Measurements from ENCODE around the gene HMGCL. TPM values are rescaled to one million over a fixed set of nuclear protein-coding genes. Genes with fewer than 3 reads are reported as not detected.

Gene HMGCL
- total and polyA plus RNA-seq, 4 donors, result 22.4 to 36.8 (median 33.1) TPM

GRCh38 chr1:23793861-23794731 lies 31.1 kb downstream of the HMGCL start:
- DNase-seq, result no peak
- Histone ChIP-seq H3K27me3 (ENCODE audit: control insufficient read depth in 1 of 2, insufficient read depth in 2 of 2, low read length in 1 of 2) (no peaks in the 10 kb centered on the region), H3K9me3 (ENCODE audit: control insufficient read depth, low read length) (no peaks in the 10 kb centered on the region), H3K27ac (ENCODE audit: low read depth in 1 of 2, low read length in 2 of 2) (no peak overlapping the region), H3K4me3 (ENCODE audit: low read length in 2 of 2) (no peak overlapping the region), H3K4me1 (ENCODE audit: control insufficient read depth in 1 of 2, insufficient read depth in 2 of 2, low read length in 2 of 2) (no peaks in the 10 kb centered on the region), H3K36me3 (ENCODE audit: control insufficient read depth in 1 of 2, insufficient read depth in 2 of 2, low read length in 1 of 2) (no peaks in the 10 kb centered on the region)
- ATAC-seq (ENCODE audit: low FRiP score), result no peak
- intact Hi-C loops (cut with DNase I), result no loop called here
- 65 to 73% methylated on average over 20 to 21 of the region's 21 CpGs for WGBS, 2 donors

- no peak for DNase-seq
- Histone ChIP-seq H3K27ac (ENCODE audit: low read depth in 1 of 2, low read length in 2 of 2) (no peak overlapping the region), H3K36me3 (ENCODE audit: control insufficient read depth in 1 of 2, insufficient read depth in 2 of 2, low read length in 1 of 2) (no peaks in the 10 kb centered on the region)
These were observed 32.0 kb downstream of the HMGCL start for GRCh38 chr1:23793018-23793781.

GRCh38 chr1:23792151-23792945 lies 32.9 kb downstream of the HMGCL start:
- ATAC-seq (ENCODE audit: low FRiP score) (no peak), DNase-seq (no peak)
- H3K27ac ChIP-seq (ENCODE audit: low read depth in 1 of 2, low read length in 2 of 2), result no peak overlapping the region
- peaks cover 0 to 3% of the 10 kb centered on the region in 2 donors for H3K36me3 ChIP-seq (ENCODE audit: control insufficient read depth in 1 of 2, insufficient read depth in 2 of 2, low read length in 1 of 2)
- no peaks in the 10 kb centered on the region for H3K4me1 ChIP-seq (ENCODE audit: control insufficient read depth in 1 of 2, insufficient read depth in 2 of 2, low read length in 2 of 2)
- WGBS, 2 donors, result 59 to 61% methylated on average over 19 of the region's 19 CpGs
- no peaks in the 10 kb centered on the region for H3K9me3 ChIP-seq (ENCODE audit: control insufficient read depth, low read length)
- no peak overlapping the region for H3K4me3 ChIP-seq (ENCODE audit: low read length in 2 of 2)
- intact Hi-C loops (cut with DNase I), result no loop called here
- no peaks in the 10 kb centered on the region for H3K27me3 ChIP-seq (ENCODE audit: control insufficient read depth in 1 of 2, insufficient read depth in 2 of 2, low read length in 1 of 2)

More at GRCh38 chr1:23793018-23793781, 32.0 kb downstream of the HMGCL start:
- H3K9me3 ChIP-seq (ENCODE audit: control insufficient read depth, low read length), result no peaks in the 10 kb centered on the region
- no peak overlapping the region for H3K4me3 ChIP-seq (ENCODE audit: low read length in 2 of 2)
- no peak for ATAC-seq (ENCODE audit: low FRiP score)
- no peaks in the 10 kb centered on the region for H3K4me1 ChIP-seq (ENCODE audit: control insufficient read depth in 1 of 2, insufficient read depth in 2 of 2, low read length in 2 of 2)
- WGBS, 2 donors, result 56 to 58% methylated on average over 16 of the region's 16 CpGs
- intact Hi-C loops (cut with DNase I), result no loop called here
- H3K27me3 ChIP-seq (ENCODE audit: control insufficient read depth in 1 of 2, insufficient read depth in 2 of 2, low read length in 1 of 2), result no peaks in the 10 kb centered on the region

- ATAC-seq (ENCODE audit: low FRiP score), result no peak
These were observed 33.6 kb downstream of the HMGCL start for GRCh38 chr1:23791516-23792047.

GRCh38 chr1:23790696-23791515 lies 34.3 kb downstream of the HMGCL start, which contains the start of gene LYPLA2:
TSS of gene LYPLA2 (plus strand) at chr1:23791145. CDS start at chr1:23792683, 1,538 bp downstream.
- 1% methylated on average over 47 of the region's 47 CpGs for WGBS, 2 donors
- Histone ChIP-seq H3K4me3 (ENCODE audit: low read length in 2 of 2) (peak within 1 kb of the TSS; percentile 46 to 57), H3K27ac (ENCODE audit: low read depth in 1 of 2, low read length in 2 of 2) (peak within 1 kb of the TSS in 1 of 2 donors; percentile 8), H3K9me3 (ENCODE audit: control insufficient read depth, low read length) (no peaks in the 10 kb centered on the region), H3K36me3 (ENCODE audit: control insufficient read depth in 1 of 2, insufficient read depth in 2 of 2, low read length in 1 of 2) (peaks cover 4 to 6% of the 10 kb centered on the region in 2 donors), H3K4me1 (ENCODE audit: control insufficient read depth in 1 of 2, insufficient read depth in 2 of 2, low read length in 2 of 2) (no peaks in the 10 kb centered on the region), H3K27me3 (ENCODE audit: control insufficient read depth in 1 of 2, insufficient read depth in 2 of 2, low read length in 1 of 2) (no peaks in the 10 kb centered on the region)
- intact Hi-C loops (cut with DNase I), result no loop called here
- DNase-seq, result peak; percentile 96 to 99
- ATAC-seq (ENCODE audit: low FRiP score), result peak; percentile 91

More at GRCh38 chr1:23791516-23792047, 33.6 kb downstream of the HMGCL start:
- intact Hi-C loops (cut with DNase I), result no loop called here
- WGBS, 2 donors, result 0% methylated on average over 15 of the region's 15 CpGs
- Histone ChIP-seq H3K27me3 (ENCODE audit: control insufficient read depth in 1 of 2, insufficient read depth in 2 of 2, low read length in 1 of 2) (no peaks in the 10 kb centered on the region), H3K4me1 (ENCODE audit: control insufficient read depth in 1 of 2, insufficient read depth in 2 of 2, low read length in 2 of 2) (no peaks in the 10 kb centered on the region), H3K9me3 (ENCODE audit: control insufficient read depth, low read length) (no peaks in the 10 kb centered on the region), H3K27ac (ENCODE audit: low read depth in 1 of 2, low read length in 2 of 2) (no peak overlapping the region), H3K4me3 (ENCODE audit: low read length in 2 of 2) (peak overlapping the region; percentile 46 to 57), H3K36me3 (ENCODE audit: control insufficient read depth in 1 of 2, insufficient read depth in 2 of 2, low read length in 1 of 2) (peaks cover 0 to 6% of the 10 kb centered on the region in 2 donors)
- DNase-seq, result no peak

- intact Hi-C loops (cut with DNase I), result no loop called here
- DNase-seq (no peak), ATAC-seq (ENCODE audit: low FRiP score) (no peak)
- Histone ChIP-seq H3K36me3 (ENCODE audit: control insufficient read depth in 1 of 2, insufficient read depth in 2 of 2, low read length in 1 of 2) (peaks cover 5 to 7% of the 10 kb centered on the region in 2 donors), H3K27me3 (ENCODE audit: control insufficient read depth in 1 of 2, insufficient read depth in 2 of 2, low read length in 1 of 2) (no peaks in the 10 kb centered on the region), H3K27ac (ENCODE audit: low read depth in 1 of 2, low read length in 2 of 2) (no peak overlapping the region), H3K4me3 (ENCODE audit: low read length in 2 of 2) (no peak overlapping the region), H3K9me3 (ENCODE audit: control insufficient read depth, low read length) (no peaks in the 10 kb centered on the region), H3K4me1 (ENCODE audit: control insufficient read depth in 1 of 2, insufficient read depth in 2 of 2, low read length in 2 of 2) (no peaks in the 10 kb centered on the region)
- 95% methylated on average over 3 of the region's 3 CpGs for WGBS, 2 donors
These were observed 36.5 kb downstream of the HMGCL start for GRCh38 chr1:23788695-23789094.

- Histone ChIP-seq H3K27ac (ENCODE audit: low read depth in 1 of 2, low read length in 2 of 2) (no peak overlapping the region), H3K4me3 (ENCODE audit: low read length in 2 of 2) (no peak overlapping the region), H3K36me3 (ENCODE audit: control insufficient read depth in 1 of 2, insufficient read depth in 2 of 2, low read length in 1 of 2) (peaks cover 5 to 7% of the 10 kb centered on the region in 2 donors), H3K9me3 (ENCODE audit: control insufficient read depth, low read length) (no peaks in the 10 kb centered on the region), H3K4me1 (ENCODE audit: control insufficient read depth in 1 of 2, insufficient read depth in 2 of 2, low read length in 2 of 2) (no peaks in the 10 kb centered on the region), H3K27me3 (ENCODE audit: control insufficient read depth in 1 of 2, insufficient read depth in 2 of 2, low read length in 1 of 2) (no peaks in the 10 kb centered on the region)
- DNase-seq, result no peak
- intact Hi-C loops (cut with DNase I), result no loop called here
- WGBS, 2 donors, result 85 to 89% methylated on average over 3 of the region's 3 CpGs
- ATAC-seq (ENCODE audit: low FRiP score), result no peak
These were observed 37.5 kb downstream of the HMGCL start for GRCh38 chr1:23787701-23788100.

Measured in aorta (tissue), 5 donors.